D721Med (cell line): ENCODE measurements around the gene IQSEC1.

Experiments used
- DNase-seq: peaks from one replicate; pipeline ENCODE4 v3.0.0; 2011; ENCODE audit warnings: low spot score; ENCODE audit not compliant: insufficient read length
- FAIRE-seq: peaks from 2 replicates; lab custom pipeline; 2011; peaks lifted over from hg19 to GRCh38; lab: Jason Lieb, UNC
- TF ChIP-seq, protein P1 (sequence below): IDR thresholded peaks from 2 replicates; pipeline ENCODE4 v1.5.1; 2012; ENCODE audit warnings: mild to moderate bottlenecking, control low read depth; ENCODE audit not compliant: insufficient read depth; ENCODE audit errors: missing control alignments

IQSEC1 gene

DNA sequence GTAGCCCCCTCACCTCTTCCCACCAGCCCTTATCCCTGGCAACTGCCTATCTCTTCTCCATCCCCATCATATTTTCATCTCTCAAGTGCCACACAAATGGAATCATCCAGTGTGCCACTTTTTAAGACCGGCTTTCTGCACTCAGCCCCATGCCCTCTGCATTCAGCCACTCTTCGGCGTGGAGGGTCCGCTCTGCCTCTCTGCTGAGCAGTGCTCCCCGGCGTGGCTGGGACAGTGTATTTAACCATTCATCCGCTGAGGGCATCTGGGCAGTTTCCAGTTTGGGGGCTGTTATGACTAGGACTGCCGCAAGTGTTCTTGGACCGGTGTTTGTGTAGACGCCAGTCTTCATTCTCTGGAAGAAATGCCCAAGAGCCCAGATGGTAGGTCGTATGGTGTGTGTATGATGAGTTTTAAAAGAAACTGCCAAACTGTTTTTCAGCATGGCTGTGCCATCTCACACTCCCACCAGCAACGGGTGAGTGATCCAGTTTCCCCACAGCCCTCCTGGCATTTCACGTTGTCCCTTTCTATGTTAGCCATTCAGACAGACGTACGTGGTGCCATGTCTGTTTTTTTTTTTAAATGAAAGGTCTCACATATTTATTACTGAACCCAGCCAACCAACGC is 20.9 kb downstream of the IQSEC1 start:
- FAIRE-seq (no peak), DNase-seq (no peak)
- TF ChIP-seq, protein P1, sequence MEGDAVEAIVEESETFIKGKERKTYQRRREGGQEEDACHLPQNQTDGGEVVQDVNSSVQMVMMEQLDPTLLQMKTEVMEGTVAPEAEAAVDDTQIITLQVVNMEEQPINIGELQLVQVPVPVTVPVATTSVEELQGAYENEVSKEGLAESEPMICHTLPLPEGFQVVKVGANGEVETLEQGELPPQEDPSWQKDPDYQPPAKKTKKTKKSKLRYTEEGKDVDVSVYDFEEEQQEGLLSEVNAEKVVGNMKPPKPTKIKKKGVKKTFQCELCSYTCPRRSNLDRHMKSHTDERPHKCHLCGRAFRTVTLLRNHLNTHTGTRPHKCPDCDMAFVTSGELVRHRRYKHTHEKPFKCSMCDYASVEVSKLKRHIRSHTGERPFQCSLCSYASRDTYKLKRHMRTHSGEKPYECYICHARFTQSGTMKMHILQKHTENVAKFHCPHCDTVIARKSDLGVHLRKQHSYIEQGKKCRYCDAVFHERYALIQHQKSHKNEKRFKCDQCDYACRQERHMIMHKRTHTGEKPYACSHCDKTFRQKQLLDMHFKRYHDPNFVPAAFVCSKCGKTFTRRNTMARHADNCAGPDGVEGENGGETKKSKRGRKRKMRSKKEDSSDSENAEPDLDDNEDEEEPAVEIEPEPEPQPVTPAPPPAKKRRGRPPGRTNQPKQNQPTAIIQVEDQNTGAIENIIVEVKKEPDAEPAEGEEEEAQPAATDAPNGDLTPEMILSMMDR = no peak

DNA sequence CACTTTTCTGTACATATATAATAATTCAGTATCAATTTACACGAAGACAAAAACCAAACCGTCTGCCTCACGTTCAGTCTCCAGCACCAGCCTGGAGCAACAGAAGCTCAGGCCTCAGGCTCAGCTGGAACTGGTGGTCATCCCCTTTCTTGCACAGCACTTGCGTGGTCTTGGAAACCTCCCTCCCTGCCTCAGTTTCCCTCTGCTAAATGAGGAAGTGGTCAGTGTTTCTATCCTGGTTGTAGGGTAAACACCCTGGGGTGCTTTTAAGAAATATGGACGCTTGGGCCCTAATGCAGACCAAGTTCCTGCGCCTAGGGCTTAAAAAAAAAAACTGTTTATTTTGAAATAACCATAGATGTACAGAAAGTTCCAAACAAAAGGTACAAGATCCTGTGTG is 21.6 kb downstream of the IQSEC1 start:
- DNase-seq = no peak
- TF ChIP-seq, protein P1 = no peak
- FAIRE-seq = no peak

- DNase-seq (no peak), FAIRE-seq (no peak)
- TF ChIP-seq, protein P1 = no peak
Observed at GRCh38 chr3:13051066-13051465, 22.2 kb downstream of the IQSEC1 start.

- FAIRE-seq (no peak), DNase-seq (no peak)
- TF ChIP-seq, protein P1 = no peak
Observed at GRCh38 chr3:13050446-13050845, 22.8 kb downstream of the IQSEC1 start.

- TF ChIP-seq, protein P1 = no peak
- no peak for DNase-seq
- no peak for FAIRE-seq
Observed at GRCh38 chr3:13049400-13049799, 23.8 kb downstream of the IQSEC1 start.

GRCh38 chr3:13047296-13048165 is 25.7 kb downstream of the IQSEC1 start:
- DNase-seq (no peak), FAIRE-seq (no peak)
- TF ChIP-seq, protein P1 = no peak
